Measurements from ENCODE around the gene DLEC1.

Gene DLEC1

DNA sequence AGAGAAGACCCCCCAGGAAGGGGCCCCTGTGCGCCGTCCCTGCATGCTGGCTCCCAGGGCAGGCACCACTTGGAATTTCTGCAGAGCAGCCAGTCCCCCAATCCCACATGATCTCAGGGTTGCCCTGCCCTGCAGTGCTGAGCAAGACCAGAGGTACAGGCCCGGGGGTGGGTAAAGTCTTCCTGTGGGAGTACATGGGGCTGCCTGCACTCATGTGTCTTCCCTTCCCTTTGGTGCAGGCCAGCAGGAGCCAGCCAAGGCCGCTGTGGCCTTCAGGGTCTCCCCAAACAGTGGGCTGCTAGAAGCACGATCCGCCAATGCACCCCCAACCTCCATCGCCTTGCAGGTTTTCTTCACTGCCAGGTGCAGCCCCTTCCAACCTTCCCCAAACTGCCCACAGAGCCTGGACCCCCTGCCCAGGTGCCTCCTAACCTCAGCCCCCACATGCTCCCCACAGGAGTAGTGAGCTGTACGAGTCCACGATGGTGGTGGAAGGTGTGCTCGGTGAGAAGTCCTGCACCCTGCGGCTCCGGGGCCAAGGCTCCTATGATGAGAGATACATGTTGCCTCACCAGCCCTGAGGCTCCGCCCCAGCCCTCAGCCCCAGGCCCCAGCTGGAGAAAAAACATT is 82.9 kb downstream of the DLEC1 start:
- no peak for DNase-seq (ENCODE audit: low spot score in 2 of 2)
- peaks cover 40% of the 10 kb centered on the region for H3K36me3 Mint-ChIP-seq (ENCODE audit: insufficient read depth)

DNA sequence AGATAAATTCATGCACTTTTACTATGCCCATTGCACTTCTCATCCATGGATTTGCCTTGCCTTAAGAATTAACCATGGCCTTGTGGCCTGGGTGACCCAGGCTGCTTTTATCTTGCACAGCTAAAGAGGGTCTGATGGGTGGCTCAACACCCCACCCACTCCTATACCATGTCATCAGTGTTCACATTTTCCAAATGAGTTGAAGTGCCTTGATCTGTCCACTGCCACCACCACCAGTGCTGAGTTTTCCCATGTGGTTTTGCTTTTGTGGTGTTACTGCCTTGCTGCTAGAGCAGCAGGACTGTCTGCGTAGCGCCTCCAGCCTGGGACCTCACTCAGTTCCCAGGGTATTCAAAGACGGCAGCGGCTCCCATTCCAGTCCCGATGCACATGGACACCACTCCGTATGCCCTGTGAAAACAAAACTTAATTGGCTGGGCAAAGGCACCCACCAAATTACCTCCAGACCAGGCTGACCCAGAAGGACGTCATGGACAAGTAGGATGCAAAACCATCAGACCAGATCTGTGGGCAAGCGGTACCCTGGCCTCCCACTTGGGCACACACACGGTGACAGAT is 83.8 kb downstream of the DLEC1 start:
- ATAC-seq (replicated peaks; ENCODE audit: extremely low read depth, poor library complexity, severe bottlenecking): no peak
- no peaks in the 10 kb centered on the region for H3K27me3 Mint-ChIP-seq
- H3K27ac Mint-ChIP-seq (ENCODE audit: low read depth): no peak overlapping the region
- H3K9me3 Mint-ChIP-seq: no peaks in the 10 kb centered on the region
- peak in 1 of 2 donors; percentile 8 for DNase-seq (ENCODE audit: low spot score in 2 of 2)
- H3K36me3 Mint-ChIP-seq (ENCODE audit: insufficient read depth): peaks cover 45% of the 10 kb centered on the region
- peaks cover 30% of the 10 kb centered on the region for H3K4me1 Mint-ChIP-seq
- H3K4me3 Mint-ChIP-seq: no peak overlapping the region

More for the DNA sequence above, 82.9 kb downstream of the DLEC1 start:
- no peaks in the 10 kb centered on the region for H3K9me3 Mint-ChIP-seq
- no peak overlapping the region for H3K4me3 Mint-ChIP-seq
- no peak overlapping the region for H3K27ac Mint-ChIP-seq (ENCODE audit: low read depth)
- H3K27me3 Mint-ChIP-seq: no peaks in the 10 kb centered on the region
- ATAC-seq (replicated peaks; ENCODE audit: extremely low read depth, poor library complexity, severe bottlenecking): no peak
- peaks cover 31% of the 10 kb centered on the region for H3K4me1 Mint-ChIP-seq

DNA sequence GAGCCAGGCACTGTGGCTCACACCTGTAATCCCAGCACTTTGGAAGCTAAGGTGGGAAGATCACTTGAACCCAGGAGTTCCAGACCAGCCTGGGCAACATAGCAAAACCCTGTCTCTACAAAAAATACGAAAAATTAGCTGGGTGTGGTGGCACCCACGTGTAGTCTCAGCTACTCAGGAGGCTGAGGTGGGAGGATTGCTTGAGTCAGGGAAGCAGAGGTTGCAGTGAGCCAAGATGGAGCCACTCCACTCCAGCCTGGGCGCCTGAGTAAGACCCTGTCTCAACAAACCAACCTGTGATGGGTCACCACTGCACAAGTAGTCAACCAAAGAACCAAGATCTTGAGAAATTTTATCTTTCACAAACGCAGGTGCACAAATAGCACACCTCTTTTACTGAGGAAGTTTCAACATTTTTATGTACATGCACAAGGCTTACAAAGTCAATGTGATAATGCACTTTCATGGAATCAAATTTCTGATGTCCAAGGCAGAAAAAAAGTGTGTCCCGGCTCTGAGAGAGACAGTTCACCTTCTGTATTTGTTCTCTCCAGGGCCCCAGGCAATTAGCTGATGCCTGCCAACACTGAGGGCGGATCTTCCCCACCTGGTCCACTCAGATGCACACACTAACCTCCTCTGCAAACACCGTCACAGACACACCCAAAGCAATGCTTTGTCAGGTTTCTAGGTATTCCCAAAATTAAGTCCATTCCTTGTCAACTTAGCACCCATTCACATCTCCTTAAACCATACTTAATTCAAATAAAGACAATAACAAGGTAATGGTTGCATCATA is 85.5 kb downstream of the DLEC1 start:
- Mint-ChIP-seq H3K36me3 (ENCODE audit: insufficient read depth) (peaks cover 53% of the 10 kb centered on the region), H3K4me3 (no peak overlapping the region), H3K4me1 (peaks cover 22% of the 10 kb centered on the region), H3K27me3 (no peaks in the 10 kb centered on the region), H3K9me3 (no peaks in the 10 kb centered on the region), H3K27ac (ENCODE audit: low read depth) (no peak overlapping the region)
- ATAC-seq (replicated peaks; ENCODE audit: extremely low read depth, poor library complexity, severe bottlenecking): no peak
- no peak for DNase-seq (ENCODE audit: low spot score in 2 of 2)

DNA sequence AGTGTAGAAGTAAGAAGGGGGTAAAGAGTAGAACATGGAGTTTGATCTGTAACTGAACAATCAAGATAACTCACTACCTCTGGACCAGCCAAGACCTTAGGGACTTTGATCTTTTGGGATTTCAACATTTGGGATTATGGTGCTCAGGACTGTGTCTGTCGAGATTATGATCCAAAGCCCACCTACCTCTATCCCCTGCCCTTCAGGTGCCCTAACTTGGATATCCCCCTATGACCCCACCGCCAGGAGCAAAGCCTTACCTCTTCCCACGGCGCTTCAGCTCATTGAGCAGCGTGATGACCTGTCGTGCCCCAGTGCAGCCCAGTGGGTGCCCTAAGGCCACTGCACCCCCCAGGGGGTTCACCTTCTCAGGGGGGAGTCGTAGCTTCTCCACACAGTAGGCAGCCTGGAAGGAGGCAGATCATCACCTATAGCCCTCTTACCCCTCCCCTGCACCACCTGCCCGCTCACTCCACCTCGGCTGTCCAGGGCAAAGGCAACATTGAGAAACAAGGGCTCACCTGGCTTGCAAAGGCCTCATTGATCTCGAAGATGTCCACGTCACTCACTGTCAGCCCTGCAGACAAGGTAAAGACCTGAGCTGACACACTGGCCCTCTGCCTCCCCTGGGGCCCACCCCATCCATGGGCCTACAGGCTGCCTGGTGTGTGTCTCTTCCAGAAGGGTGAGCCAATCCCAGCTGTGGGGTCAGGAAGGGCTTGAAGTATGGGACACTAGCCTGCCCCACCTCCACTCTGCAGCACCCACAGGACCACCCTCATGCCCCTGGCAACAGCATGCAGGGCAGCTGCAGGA is 86.5 kb downstream of the DLEC1 start:
- peaks cover 29% of the 10 kb centered on the region for H3K4me1 Mint-ChIP-seq
- H3K4me3 Mint-ChIP-seq: no peak overlapping the region
- ATAC-seq (replicated peaks; ENCODE audit: extremely low read depth, poor library complexity, severe bottlenecking): no peak
- peak overlapping the region; percentile 38 for H3K27ac Mint-ChIP-seq (ENCODE audit: low read depth)
- peak in 1 of 2 donors; percentile 9 for DNase-seq (ENCODE audit: low spot score in 2 of 2)
- no peaks in the 10 kb centered on the region for H3K9me3 Mint-ChIP-seq
- no peaks in the 10 kb centered on the region for H3K27me3 Mint-ChIP-seq
- H3K36me3 Mint-ChIP-seq (ENCODE audit: insufficient read depth): peaks cover 56% of the 10 kb centered on the region

DNA sequence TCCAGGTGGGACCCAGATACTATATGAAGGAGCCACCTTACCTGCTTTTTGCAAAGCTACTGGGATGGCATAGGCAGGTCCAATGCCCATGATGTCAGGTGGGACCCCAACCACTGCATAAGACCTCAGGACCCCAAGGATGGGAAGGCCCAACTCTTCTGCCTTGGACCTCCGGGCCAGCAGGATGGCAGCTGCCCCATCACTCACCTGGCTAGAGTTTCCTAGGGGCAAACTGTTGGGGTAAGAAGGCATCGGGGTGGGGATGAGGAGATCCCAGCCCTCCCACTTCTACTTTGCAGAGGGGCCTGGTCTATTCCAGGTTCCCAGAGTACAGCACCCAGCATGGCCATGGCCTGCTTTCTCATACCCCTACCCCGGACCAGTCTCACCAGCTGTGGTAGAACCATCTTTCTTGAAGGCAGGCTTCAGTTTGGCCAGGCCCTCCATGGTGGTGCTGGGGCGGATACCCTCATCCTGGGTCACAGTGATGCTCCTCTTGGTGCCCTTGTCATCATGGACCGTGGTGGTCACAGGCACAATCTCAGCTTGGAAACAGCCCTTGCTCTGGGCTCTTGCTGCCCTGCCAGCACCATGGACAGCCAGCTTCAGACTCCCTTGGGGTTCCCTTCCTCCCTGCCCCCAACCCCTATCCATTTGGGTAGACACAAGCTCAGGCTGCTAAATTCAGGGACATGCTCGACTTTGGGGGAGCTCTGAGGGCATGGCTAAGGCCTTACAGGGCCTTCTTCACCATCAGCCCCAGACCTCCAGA is 87.3 kb downstream of the DLEC1 start:
- H3K36me3 Mint-ChIP-seq (ENCODE audit: insufficient read depth): peaks cover 61% of the 10 kb centered on the region
- peaks cover 29% of the 10 kb centered on the region for H3K4me1 Mint-ChIP-seq
- H3K27ac Mint-ChIP-seq (ENCODE audit: low read depth): peak overlapping the region; percentile 38
- no peaks in the 10 kb centered on the region for H3K9me3 Mint-ChIP-seq
- peak in 1 of 2 donors; percentile 11 for DNase-seq (ENCODE audit: low spot score in 2 of 2)
- no peak overlapping the region for H3K4me3 Mint-ChIP-seq
- no peak for ATAC-seq (replicated peaks; ENCODE audit: extremely low read depth, poor library complexity, severe bottlenecking)
- no peaks in the 10 kb centered on the region for H3K27me3 Mint-ChIP-seq

DNA sequence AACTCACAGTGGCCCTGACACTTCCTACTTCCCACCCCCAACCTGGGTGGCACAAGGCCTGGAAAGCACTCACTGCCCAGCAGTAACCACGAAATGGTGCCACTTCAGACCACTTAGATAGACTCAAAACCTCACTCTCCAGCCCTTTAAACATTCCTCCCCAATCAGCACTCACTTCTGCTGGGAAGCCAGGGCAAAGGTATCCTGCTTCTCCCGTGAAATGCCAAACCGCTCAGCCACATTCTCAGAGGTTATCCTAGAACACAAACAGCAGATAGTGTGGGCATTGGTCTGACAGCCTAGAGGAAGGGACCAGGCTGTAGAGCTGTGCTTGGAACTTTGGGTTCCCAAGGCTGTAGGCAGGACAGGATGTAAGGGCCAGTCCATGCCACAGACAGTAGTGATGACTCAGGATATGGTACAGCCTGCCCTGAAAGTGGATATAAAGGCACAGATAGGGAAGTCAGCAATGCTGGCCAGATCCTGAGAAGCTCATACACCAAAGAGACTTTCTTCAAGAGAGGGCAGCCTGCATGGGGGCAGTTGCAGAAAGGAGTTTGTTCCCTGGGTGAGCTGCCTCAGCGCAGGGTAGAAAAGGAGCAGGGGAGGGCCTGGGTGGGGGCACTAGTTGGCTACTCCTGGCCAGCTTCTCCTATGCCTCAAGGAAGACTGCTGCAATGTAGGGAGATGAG is 88.7 kb downstream of the DLEC1 start:
- peak overlapping the region; percentile 35 for H3K27ac Mint-ChIP-seq (ENCODE audit: low read depth)
- H3K36me3 Mint-ChIP-seq (ENCODE audit: insufficient read depth): peaks cover 58% of the 10 kb centered on the region
- H3K4me3 Mint-ChIP-seq: no peak overlapping the region
- H3K9me3 Mint-ChIP-seq: no peaks in the 10 kb centered on the region
- no peak for DNase-seq (ENCODE audit: low spot score in 2 of 2)
- peaks cover 40% of the 10 kb centered on the region for H3K4me1 Mint-ChIP-seq
- no peak for ATAC-seq (replicated peaks; ENCODE audit: extremely low read depth, poor library complexity, severe bottlenecking)
- H3K27me3 Mint-ChIP-seq: no peaks in the 10 kb centered on the region

GRCh38 chr3:38128303-38128655 is 89.3 kb downstream of the DLEC1 start:
- no peak overlapping the region for H3K27ac Mint-ChIP-seq (ENCODE audit: low read depth)
- H3K36me3 Mint-ChIP-seq (ENCODE audit: insufficient read depth): peaks cover 55% of the 10 kb centered on the region
- H3K27me3 Mint-ChIP-seq: no peaks in the 10 kb centered on the region
- H3K4me1 Mint-ChIP-seq: peaks cover 44% of the 10 kb centered on the region
- ATAC-seq (replicated peaks; ENCODE audit: extremely low read depth, poor library complexity, severe bottlenecking): no peak
- no peaks in the 10 kb centered on the region for H3K9me3 Mint-ChIP-seq
- no peak overlapping the region for H3K4me3 Mint-ChIP-seq
- DNase-seq (ENCODE audit: low spot score in 2 of 2): peak in 1 of 2 donors; percentile 11

- DNase-seq (ENCODE audit: low spot score in 2 of 2) (peak in 1 of 2 donors; percentile 7), ATAC-seq (replicated peaks; ENCODE audit: extremely low read depth, poor library complexity, severe bottlenecking) (no peak)
- no peak overlapping the region for H3K27ac Mint-ChIP-seq (ENCODE audit: low read depth)
- H3K27me3 Mint-ChIP-seq: no peaks in the 10 kb centered on the region
- no peak overlapping the region for H3K4me3 Mint-ChIP-seq
- H3K9me3 Mint-ChIP-seq: no peaks in the 10 kb centered on the region
- H3K36me3 Mint-ChIP-seq (ENCODE audit: insufficient read depth): peaks cover 54% of the 10 kb centered on the region
- H3K4me1 Mint-ChIP-seq: peaks cover 46% of the 10 kb centered on the region
Observed at GRCh38 chr3:38129058-38129457, 90.0 kb downstream of the DLEC1 start.

- H3K9me3 Mint-ChIP-seq: no peaks in the 10 kb centered on the region
- ATAC-seq (replicated peaks; ENCODE audit: extremely low read depth, poor library complexity, severe bottlenecking) (no peak), DNase-seq (ENCODE audit: low spot score in 2 of 2) (no peak)
- H3K27ac Mint-ChIP-seq (ENCODE audit: low read depth): peak overlapping the region; percentile 22
- H3K27me3 Mint-ChIP-seq: no peaks in the 10 kb centered on the region
- H3K4me1 Mint-ChIP-seq: peaks cover 48% of the 10 kb centered on the region
- peaks cover 43% of the 10 kb centered on the region for H3K36me3 Mint-ChIP-seq (ENCODE audit: insufficient read depth)
- H3K4me3 Mint-ChIP-seq: no peak overlapping the region
Observed at GRCh38 chr3:38130631-38131065, 91.6 kb downstream of the DLEC1 start.

DNA sequence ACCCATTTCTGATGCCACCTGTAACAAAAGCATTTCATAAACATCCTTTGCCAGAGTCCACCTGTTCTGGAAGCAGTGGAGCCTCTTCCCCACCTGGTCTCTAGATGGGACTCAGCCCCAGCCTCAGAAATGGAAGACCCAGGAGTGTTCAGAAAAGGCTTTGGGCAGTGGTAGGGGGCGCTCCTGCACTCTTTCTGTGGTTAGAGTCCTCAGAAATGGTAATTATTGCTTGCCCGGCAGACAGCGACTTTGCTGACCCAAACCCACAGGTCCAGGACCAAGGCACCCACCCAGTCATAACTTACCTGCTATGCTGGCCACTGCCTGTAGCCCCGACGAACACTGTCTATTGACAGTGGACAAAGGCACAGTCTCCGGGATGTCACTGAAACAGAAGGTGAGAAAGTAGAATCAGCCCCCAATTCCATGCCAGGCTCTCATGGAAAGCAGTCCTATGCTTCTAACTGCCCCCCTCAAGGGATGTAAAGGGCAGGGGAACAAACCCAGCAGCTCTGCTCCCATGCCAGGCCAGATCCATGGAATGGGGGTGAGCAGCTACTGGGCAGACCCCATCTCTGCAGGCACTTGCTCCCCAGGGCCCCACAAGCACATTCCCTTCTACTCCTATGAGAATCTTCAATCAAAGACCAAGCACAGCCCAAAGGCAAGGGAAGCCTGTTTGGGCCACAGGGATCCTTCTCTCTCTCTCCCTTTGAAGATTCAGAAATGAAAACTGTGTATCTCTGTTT is 92.8 kb downstream of the DLEC1 start:
- ATAC-seq (replicated peaks; ENCODE audit: extremely low read depth, poor library complexity, severe bottlenecking) (no peak), DNase-seq (ENCODE audit: low spot score in 2 of 2) (no peak)
- Mint-ChIP-seq H3K4me1 (peaks cover 54% of the 10 kb centered on the region), H3K36me3 (ENCODE audit: insufficient read depth) (peaks cover 33% of the 10 kb centered on the region), H3K4me3 (no peak overlapping the region), H3K27me3 (no peaks in the 10 kb centered on the region), H3K27ac (ENCODE audit: low read depth) (peak overlapping the region; percentile 41), H3K9me3 (no peaks in the 10 kb centered on the region)

DNA sequence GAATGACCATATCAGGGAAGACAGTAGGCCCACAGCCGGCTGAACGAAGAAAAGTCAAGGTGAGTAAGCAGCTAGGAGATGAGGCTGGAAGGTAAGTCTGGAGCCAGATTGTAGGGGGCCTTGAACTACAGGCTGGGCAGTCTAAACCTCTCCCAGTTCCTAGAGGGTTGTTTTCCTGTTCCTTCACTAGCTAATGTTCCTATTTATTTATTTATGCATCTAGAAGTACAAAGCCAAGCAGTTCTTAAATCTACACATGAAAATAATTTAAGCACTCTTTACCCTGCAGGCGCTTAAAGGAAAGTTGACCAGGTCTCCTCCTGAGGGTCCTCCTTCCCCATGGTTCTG is 94.2 kb downstream of the DLEC1 start:
- Mint-ChIP-seq H3K36me3 (ENCODE audit: insufficient read depth) (peaks cover 28% of the 10 kb centered on the region), H3K4me3 (no peak overlapping the region), H3K27me3 (no peaks in the 10 kb centered on the region), H3K27ac (ENCODE audit: low read depth) (no peak overlapping the region), H3K9me3 (no peaks in the 10 kb centered on the region), H3K4me1 (peaks cover 68% of the 10 kb centered on the region)
- no peak for DNase-seq (ENCODE audit: low spot score in 2 of 2)
- ATAC-seq (replicated peaks; ENCODE audit: extremely low read depth, poor library complexity, severe bottlenecking): no peak
